PC-3 (cell line): ENCODE results near the gene GALR1.
"Not testable (repeated sequence)": the region's sequence is repeated elsewhere in the genome, so short reads cannot be mapped to it uniquely, and the experiment has no call there.

ENCODE experiments used
- EZH2 ChIP-seq: fragments of 300-600 bp; sonication (generic); IDR thresholded peaks from one replicate; pipeline ENCODE4 v1.6.1; 2017; ENCODE audit warnings: antibody characterized with exemption, mild to moderate bottlenecking, low read length; ENCODE audit not compliant: unreplicated experiment
- EZH2phosphoT487 ChIP-seq: fragments of 300-600 bp; sonication (generic); IDR thresholded peaks from 2 replicates; pipeline ENCODE4 v1.6.1; 2018; ENCODE audit warnings: mild to moderate bottlenecking, antibody characterized with exemption, low read length, borderline replicate concordance
- TF ChIP-seq, protein P1 (sequence below): fragments of 300-600 bp; sonication (generic); conservative IDR thresholded peaks from 2 replicates; pipeline ENCODE4 v1.5.1; 2017; ENCODE audit warnings: antibody characterized with exemption, low read depth, mild to moderate bottlenecking, low read length

DNA sequence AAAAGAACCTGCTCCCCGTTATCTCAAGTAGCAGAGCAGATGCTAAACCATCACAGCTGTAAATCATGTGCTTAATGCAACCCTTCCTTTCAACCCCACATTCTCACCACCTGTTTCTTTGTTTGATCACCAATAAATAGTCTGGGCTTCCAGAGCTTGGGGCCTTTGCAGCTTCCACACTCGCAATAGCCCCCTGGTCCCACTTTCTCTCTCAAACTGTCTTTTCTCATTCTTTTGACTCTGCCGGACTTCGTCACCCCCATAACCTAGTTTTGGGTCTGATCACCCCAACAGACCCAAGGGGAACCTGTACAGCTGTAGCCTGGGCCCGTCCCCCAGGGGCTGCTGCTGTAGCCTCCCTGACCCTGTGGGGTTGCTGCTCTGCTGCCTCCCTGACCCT is 10.4 kb upstream of the GALR1 start:
- TF ChIP-seq, protein P1, sequence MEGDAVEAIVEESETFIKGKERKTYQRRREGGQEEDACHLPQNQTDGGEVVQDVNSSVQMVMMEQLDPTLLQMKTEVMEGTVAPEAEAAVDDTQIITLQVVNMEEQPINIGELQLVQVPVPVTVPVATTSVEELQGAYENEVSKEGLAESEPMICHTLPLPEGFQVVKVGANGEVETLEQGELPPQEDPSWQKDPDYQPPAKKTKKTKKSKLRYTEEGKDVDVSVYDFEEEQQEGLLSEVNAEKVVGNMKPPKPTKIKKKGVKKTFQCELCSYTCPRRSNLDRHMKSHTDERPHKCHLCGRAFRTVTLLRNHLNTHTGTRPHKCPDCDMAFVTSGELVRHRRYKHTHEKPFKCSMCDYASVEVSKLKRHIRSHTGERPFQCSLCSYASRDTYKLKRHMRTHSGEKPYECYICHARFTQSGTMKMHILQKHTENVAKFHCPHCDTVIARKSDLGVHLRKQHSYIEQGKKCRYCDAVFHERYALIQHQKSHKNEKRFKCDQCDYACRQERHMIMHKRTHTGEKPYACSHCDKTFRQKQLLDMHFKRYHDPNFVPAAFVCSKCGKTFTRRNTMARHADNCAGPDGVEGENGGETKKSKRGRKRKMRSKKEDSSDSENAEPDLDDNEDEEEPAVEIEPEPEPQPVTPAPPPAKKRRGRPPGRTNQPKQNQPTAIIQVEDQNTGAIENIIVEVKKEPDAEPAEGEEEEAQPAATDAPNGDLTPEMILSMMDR, result not testable (repeated sequence)
- not testable (repeated sequence) for TF ChIP-seq EZH2phosphoT487, EZH2
